NCI-H2227 (cell line): ENCODE results near the gene DGCR8.

Experiments used
- DNase-seq: peaks from one replicate; lab custom pipeline; 2025; ENCODE audit not compliant: unreplicated experiment; lab: John Stamatoyannopoulos, UW

Gene DGCR8

DNA sequence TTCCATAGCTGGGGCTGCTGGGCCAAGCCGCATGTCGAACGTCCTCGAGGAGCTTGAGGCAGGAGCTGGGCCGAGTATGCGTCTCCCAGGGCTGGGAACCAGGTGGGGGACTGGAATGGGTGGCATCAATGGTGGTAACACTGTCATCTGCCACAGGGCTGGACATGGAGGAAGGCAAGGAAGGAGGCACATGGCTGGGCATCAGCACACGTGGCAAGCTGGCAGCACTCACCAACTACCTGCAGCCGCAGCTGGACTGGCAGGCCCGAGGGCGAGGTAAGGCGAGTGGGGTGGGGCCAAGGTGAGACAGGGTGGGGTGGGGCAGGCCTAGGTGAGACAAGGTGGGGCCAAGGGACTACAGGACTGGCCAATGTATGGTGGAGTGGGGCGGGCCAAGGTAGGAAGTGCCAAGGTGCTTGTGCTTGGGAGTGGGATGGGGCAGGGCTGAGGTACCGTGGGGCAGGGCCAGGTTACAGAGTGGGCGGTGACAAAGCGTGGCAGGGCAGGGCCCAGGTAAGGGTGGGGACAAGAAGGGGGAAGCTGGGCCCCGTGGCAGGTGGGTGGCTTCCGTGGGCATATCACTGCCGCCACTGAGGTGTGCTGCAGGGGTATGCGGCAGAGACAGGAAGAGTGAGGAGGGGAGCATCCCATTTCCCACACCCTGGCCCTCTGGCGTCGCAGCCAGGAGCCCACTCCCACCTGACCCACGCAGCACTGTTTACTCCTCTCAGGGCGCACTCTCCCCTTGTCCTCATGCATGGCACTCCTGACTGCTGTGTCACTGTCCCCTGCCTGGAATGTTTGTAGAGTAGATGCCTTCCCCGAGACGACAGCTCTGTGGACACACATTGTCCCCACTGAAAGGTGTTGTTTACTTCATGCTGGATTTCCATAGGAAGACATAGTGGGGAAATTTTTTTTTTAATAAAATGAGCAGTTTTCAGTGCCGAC lies 27.5 kb upstream of the DGCR8 start:
- DNase-seq: no peak

DNA sequence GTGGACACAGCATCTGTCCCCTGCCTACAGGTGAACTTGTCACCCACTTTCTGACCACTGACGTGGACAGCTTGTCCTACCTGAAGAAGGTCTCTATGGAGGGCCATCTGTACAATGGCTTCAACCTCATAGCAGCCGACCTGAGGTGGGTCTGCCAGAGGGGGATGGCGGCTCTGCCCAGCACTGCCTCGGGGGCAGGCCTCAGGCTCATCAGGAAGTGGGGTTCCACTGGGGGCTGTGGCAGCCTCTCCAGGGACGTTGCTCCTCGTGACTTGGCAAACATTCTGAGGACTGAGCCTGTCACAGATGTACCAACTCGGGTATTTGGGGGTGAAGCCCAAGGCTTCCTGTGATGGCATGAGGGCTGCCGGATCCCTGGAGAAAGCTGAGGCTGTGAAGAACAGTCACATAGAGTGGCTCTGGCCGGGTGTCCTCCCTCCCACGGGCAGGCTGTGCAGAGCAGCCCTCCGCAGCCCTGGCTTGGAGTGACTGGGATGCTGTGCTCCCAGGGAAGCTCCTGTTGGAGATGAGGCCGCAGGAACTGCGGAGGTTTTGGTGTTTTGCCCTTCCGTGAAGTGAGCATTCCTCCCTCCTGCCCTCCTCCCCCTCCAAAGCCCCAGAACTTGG lies 26.5 kb upstream of the DGCR8 start:
- no peak for DNase-seq

DNA sequence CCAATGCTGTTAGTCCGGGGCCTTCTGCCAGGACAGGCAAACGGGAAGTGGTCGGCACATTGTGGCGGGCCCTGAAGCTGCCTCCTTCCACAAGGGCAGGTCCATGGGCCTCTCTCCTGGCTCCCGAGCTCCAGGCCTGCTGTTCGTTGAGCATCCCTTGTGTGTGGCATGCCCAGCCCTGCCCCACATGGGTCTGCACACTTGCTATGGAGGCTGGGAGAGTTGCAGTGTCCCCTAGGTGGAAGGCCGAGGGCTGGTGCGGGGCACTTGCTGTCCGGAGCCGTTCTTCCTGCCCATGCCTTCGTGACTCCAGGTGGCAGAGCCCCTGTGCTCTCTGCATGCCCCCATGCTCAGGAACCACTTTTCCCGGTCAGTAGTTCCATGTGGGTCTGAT lies 26.0 kb upstream of the DGCR8 start:
- no peak for DNase-seq

DNA sequence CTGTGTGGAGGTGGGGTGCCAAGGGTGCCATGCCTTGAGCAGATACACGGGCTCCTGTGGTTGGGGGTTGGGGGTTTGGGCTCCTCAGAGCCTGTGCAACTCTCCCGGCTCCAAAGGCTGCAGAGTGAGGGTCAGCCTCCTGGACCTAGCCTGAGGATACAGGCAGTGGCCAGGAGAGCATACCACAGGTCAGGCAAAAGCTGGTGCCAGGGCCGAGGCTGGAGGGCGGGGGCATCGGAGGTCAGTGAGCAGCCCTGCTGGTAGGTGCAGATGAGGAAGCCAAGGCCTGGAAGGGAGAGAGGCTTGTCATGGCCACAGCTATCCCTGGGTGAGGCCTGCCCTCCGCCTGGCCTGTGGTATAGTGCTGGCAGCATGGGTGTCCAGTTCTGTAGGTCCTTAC lies 25.6 kb upstream of the DGCR8 start:
- DNase-seq: no peak

DNA sequence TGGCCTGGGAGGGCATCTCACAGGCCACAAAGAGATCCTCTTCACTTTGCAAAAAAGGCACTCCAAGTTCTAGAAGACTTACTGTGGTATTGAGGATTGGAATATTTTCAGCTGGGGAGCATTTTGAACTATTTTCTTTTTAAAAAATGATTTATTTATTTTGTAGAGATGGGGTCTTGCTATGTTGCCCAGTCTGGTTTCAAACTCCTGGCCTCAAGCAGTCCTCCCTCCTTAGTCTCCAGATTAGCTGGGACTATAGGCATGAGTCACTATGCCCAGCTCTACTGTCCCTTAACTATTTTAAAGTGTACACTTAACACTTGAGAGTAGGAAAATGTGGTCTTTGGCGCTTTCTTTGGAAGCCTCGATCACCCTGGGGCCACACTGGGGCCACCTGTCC lies 24.9 kb upstream of the DGCR8 start:
- DNase-seq: no peak

DNA sequence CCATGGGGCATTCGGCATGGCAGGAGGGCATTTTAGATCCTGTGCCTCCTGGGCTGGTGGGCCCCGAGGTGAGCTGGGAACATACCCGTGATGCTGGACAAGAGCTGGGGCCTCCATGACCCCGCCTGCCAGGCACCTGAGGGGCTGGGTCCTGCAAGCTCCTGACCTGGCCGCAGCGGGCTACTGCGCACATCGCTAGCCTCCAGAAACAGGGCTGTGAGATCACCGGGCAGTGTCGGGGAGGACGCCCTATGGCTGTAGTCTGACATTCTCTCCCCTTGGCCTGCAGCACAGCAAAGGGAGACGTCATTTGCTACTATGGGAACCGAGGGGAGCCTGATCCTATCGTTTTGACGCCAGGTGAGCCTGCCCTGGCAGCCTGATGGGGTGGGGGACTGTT lies 24.4 kb upstream of the DGCR8 start:
- no peak for DNase-seq

DNA sequence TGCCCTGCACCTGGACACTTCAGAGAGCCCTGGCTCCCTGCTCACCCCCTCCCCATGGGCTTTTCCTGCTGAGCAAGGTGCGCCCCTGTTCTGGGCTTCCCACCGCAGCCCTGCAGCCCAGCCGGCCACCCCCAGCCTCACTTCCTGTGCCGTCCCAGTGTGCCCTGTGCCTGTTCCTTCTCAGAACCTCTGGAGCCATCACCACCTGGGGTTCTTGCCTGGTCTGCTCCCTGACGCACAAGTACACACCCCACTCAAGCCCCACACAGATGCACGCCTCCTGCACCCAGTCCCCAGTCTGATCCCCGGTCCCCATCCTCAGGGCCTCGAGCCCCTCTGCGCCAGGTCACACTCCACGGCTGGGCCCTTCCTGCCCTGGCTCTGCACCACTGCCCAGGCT lies 23.9 kb upstream of the DGCR8 start:
- no peak for DNase-seq

DNA sequence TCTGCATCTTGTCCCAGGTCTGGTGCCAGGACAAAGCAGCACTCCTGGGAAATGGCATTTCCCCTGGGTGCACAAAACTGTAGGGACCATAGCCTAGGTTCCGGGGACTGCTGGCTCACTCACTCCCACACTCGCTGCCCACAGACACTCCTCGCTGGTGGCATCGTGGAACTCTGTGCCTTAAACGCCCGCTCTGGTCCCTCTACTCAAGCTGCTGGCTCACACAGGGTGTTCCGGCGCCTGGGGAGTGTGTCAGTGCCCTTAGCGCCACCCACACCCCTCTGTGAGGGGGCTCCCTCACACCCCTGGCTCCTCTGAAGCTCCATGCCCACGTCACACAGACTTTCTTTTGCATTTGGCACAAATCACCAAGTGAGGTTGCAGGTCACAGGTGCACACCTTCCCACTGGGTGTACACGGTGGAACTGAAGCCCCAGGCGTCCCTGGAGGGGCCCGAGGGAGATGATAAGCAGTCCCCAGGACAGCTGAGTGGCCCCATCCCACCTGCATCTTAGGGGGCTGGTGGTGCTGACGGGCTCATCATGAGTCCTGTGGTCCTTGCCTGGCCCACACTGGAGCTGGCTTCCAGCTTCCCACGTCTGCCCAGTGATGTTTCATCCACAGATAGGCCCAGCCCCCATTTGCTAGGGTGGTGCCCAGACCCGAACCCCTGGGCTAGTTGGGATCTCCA lies 23.2 kb upstream of the DGCR8 start:
- no peak for DNase-seq

DNA sequence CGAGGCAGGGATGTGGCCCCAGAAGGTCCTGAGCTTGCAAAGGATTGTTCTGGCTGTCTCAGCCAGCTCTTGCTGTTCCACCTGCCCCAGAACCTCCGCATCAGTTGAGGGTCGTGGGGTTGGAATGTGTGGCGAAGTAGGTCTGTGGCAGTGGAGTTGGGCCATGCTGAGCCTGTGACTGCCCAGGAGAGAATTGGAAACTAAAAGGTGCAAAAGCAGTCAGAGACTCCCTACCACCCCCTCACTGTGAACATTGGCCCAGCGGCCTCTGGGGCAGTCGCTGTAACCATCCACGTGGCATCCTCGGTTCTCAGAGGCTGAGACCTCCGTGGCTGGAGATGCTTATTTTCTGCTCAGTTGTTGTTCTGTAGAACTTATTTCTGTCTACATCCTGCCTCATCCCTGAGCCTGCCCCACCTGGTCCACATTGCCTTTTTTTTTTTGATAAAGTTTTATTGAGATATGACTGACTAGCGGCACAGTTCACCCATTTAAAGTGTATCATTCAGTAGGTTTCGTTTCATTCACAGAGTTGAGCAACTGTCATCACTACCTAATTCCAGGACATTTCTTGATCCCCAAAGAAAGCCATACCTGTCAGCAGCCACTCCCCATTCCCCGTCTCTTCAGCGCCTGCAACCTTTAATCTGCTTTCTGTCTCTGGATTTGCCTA lies 22.3 kb upstream of the DGCR8 start:
- DNase-seq: no peak

DNA sequence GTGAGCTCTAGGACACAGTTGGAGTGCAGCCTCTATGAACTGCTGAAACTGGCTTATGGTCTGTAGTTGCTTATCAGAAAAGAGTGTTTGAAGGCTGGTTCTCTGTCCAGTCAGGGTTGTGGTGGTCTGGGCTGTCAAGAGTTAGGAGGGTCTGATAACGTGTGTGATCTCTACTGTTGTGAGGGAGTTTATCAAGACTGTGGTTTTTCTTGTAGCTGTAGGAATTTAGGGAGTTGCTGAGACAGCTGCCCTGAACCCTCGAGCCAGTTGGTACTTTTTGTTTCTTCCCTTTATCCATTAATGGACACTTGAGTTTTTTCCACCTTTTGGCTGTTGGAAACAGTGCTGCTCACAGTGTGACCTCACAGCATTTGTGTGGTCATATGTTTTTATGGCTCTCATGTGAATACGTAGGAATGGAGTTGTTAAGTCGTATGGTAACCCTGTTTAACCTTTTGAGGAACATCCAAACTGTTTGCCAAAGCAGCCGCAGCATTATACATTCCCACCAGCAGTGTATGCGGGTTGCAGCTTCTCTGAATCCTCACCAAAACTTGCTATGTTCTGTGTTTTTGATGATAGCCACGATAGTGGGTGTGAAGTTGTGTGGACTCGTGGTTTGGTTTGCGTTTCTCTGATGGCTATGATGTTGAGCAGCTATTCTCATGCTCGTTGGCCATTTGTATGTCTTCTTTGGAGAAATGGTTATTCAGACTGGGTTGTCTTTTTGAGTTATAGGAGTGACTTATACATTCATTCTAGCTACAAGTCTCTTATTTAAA lies 20.9 kb upstream of the DGCR8 start:
- no peak for DNase-seq

DNA sequence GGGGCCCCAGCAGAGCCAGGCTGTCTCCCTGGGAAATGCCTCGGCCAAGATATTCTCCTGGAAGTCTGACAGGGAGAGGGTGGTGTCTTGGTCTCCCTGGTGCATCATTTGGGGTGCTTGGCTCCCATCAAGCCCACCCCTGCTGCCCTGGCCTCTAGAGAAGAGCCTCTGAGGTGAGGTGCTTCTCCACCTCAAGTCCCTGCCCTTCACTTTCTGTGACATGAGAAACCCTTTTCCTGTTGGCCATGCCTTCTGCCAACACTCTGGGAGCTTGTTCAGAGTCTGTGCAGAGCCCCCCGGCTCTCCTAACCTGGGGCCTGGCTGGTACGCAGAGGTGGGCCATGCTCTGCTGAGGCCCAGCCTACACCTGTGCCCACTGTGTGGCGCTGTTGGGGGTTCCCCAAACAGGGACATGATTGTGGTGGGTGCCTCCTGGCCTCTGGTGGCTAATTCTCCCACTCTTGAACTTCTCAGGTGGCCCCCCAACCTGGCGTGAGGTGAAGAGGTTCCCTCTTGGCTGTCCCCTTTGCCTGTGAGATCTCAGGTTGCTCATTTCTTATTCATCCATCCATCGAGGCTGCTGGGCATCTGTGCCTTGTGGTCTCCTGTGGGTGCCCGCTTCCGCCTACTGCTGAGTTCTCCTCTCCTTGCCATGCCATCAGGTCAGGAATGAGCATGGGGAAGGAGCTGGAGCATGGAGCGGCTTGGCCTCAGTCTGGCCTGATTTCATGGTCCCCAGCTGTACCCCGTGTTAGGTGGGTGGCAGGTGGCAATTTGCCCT lies 19.2 kb upstream of the DGCR8 start:
- no peak for DNase-seq

DNA sequence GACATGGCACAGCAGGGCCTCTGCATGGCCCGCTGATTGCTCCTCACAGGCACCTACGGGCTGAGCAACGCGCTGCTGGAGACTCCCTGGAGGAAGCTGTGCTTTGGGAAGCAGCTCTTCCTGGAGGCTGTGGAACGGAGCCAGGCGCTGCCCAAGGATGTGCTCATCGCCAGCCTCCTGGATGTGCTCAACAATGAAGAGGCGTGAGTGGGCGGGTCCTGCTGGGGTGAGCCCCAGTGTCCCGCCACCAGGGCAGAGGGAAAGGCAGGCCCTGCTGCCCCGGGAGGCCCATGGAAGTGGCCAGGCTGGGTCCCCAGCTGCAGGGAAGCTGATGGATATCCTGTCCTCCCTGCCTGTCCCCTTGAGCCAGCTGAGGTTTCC lies 18.6 kb upstream of the DGCR8 start:
- no peak for DNase-seq

DNA sequence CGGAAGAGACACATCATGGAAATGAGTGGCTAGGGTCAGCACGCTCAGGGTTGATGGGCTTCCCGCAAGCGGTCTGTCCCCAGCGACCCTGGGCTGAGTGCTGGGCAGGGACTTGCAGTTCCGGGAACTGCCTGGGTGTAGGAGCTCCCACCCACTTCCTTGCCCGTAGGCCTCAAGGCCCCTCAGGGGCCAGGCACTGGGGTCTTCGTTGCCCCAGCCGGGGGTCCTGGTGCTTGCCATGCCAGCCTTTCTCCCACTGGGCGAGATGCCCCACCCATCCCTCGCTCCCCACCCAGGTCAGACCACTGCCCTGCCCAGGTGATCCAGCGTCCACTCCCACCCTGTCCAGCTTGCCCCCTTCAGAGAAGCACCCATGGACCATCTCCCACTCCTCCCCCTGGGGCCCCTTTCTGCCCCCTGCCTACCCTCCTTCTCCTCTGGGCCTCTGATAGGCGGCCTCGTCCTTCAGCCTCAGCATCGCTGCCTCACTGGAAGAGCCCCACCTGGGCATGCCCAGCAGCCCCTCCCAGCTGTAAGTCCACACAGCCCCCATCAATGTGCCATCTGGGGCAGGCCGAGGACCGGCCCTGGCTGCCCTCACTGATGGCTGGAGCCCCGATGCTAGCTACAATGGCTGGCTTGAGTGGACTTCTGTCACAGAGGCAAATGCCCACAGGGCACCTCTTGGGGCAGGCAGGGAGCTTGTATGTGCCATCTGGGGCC lies 17.8 kb upstream of the DGCR8 start:
- DNase-seq: no peak

DNA sequence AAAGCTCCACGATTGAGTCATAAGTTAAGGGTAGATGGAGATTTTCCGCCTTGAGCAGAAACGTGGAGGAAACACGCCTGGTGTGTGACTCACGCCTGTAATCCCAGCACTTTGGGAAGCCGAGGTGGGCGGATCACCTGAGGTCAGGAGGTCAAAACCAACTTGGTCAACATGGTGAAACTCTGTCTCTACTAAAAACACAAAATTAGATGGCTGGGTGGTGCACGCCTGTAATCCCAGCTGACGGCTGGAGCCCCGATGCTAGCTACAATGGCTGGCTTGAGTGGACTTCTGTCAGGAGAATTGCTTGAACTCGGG lies 17.3 kb upstream of the DGCR8 start:
- no peak for DNase-seq

DNA sequence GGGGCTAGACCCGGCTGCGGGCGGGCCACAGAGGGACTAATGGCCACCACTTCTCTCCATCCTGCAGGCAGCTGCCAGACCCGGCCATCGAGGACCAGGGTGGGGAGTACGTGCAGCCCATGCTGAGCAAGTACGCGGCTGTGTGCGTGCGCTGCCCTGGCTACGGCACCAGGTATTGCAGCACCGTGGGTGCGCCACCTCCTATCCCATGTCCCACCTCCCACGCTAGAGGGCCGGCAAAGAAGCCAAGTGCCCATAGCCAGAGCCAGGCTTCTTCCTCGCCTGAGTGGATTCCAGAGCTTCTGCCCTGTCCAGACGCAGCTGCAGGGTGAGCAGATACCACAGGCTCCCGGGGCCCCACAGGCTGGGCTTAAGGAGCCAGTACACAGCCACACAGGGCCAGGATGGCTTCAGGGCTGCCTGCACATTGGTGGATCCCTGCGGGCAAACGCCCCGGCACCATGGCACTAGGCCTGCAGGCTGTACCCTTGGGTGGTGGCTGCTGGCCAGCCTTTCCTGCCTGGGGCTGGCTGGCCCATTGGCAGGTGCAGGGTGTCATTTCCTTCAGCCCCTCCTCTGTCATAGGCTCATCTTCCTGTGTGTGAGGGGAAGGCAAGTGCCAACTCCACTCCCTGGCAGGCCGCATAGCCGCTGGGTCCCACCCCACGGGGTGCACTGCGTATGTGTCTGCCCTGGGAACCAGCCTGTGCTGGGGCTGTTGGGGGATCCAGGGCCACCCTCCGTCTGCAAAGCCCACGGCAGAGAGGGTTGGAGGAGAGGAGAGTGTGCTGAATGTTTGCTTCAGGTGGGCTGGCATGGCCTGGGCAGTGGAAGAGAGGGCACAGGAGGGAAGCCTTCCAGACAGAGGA lies 16.5 kb upstream of the DGCR8 start:
- no peak for DNase-seq

DNA sequence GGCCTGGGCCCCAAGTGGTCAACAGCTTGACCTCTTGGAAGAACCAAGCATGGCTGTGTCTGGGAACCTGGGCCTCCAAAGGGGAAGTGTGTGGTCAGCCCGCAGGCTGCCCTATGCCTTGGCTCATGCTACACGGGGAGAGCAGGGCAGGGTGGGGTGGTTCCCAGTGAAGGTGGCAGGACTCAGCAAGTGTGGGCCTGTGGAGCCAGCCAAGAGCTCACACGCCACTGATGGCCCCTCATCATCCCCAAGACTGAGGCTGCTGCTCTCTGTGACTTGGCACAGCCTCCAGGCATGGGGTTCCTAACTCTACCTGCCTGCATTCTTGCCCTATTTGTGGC lies 15.9 kb upstream of the DGCR8 start:
- DNase-seq: no peak

DNA sequence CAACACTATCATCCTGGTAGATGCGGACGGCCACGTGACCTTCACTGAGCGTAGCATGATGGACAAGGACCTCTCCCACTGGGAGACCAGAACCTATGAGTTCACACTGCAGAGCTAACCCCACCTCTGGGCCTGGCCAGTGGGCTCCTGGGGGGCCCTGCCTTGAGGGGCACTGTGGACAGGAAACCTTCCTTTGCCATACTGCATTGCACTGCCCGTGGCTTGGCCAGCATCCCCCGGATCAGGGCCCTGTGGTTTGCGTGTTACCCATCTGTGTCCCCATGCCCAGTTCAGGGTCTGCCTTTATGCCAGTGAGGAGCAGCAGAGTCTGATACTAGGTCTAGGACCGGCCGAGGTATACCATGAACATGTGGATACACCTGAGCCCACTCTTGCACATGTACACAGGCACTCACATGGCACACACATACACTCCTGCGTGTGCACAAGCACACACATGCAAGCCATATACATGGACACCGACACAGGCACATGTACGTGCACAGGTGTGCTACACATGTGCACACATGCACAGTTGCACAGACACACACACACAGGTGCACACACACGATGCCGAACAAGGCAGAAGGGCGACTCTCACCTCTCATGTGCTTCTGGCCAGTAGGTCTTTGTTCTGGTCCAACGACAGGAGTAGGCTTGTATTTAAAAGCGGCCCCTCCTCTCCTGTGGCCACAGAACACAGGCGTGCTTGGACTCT lies 15.3 kb upstream of the DGCR8 start:
- DNase-seq: no peak
